CD4-positive, alpha-beta T cell treated with Interferon alpha-2 for 1 hour (primary cell): Measurements from ENCODE around the gene C11orf91.
"Not testable (repeated sequence)": the region's sequence is repeated elsewhere in the genome, so short reads cannot be mapped to it uniquely, and the experiment has no call there.

Source experiments
- DNase-seq, 2 donors: peaks; one replicate each; pipeline ENCODE4 v3.0.0-alpha.2; 2020 to 2022

Gene C11orf91

DNA sequence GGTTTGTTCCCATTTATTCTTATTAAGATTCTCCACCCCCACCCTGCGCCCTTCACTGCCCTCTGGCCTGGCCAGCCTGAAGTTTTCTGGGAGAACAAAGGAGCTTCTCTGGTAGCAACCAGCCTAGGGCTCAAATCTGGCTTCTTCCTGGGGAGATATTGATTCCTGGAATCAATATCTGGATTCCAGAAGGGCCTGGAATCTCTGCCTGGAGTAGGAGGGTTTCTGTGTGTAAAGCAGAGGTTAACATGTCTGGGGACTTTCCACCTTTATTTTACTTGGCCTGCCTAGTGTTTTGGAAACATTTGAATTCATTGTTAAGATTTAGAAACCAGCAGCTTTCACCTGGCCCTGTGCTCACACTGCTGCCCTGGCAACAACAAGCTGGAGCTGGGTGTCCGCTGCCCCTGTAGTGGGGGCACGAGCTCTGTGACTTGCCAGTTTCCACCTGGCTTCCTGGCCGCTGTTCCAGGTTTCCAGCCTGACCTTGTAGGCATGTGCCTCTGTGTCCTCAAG, 5.5 kb downstream of the C11orf91 start:
- no peak for DNase-seq

DNA sequence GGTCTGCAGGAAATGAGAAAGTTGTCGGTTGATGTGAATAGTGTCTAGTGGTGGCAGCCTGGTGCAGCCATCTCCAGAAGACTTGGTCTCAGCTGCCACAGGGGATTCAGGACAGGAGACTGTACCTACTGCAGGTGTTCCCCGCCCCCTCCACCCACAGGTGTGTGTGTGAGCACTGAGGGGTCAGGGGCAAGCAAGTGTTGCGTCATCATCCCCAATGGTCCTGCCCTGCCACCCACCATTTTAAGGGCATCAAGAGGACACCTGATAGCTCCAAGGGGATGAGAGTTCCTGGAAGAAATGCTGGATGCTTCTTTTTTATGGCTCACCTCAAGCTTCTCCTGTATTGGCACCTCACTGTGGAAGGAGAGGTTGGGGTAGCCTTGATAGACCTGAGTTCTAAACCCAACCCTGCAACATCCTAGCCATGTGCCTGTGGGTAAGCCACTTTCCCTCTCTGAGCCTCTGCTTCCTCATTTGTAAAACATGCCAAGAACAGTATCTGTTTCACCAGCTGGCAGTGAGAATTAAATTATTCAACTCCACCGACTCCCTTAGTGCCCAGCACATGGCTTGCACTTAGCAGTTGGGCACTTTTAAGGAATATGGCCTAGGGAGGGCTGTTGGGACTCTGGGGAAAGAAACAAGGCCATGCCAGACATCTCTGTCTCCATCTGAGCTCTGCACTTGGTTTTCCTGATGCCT, 6.1 kb downstream of the C11orf91 start:
- no peak for DNase-seq

- no peak for DNase-seq
Measured at GRCh38 chr11:33692541-33692940, 8.1 kb downstream of the C11orf91 start.

DNA sequence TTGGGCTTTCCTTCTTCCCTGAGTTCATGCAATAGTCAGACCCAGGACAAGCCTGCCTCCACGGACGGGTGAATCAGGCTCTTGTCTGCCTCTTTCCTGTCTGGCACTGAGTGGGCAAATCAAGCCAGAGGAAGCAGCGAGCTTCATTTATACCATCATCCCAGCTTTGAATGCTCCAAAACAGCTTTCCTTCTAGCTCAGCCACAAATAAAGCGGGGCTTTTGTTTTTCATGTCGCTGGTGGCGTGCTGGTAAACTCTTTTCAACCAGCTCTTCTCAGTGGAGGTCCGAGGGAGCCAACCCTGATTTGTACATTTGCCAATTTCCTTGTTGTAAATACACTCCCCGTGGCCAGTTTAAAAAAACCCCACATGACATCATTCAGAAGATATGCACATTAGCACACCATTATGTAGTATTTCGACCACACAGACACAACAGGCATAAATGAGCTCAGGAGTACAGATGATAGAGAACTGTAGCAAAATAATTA, 8.6 kb downstream of the C11orf91 start:
- no peak for DNase-seq

DNA sequence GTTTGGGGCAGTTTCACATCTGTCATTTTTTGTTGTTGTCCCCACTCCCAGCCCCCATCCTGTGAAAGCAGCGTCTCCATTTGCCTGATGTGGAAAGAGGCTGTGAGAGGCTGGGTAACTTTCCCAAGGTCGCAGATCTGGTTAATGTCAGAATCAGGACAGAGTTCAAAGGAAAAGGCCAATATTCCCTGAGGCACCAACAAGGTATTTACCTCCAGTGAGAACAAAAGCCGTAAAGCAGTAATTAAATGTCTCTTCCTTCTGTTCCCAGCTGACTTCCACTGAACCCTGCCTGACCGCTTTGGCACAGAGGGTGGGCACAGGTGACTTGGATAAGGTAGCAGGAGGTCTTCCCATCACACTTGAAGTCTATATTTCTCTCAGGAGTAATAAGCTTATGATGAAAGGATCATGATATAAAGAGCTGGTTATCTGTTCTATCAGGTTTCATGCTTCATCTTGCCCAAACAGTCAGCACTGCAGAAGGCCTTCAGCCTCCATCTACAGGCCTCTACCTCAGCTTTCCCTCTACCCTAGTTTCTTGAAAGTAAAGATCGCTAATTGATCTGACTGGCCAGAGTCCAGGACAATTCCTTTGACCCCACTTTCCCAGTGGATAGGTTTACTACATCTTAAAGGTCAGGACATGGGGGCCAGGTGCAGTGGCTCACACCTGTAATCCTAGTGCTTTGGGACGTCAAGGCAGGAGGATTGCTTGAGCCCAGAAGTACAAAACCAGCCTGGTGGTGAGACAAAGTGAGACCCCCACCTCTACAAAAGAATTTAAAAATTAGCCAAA, 9.4 kb downstream of the C11orf91 start:
- no peak for DNase-seq

GRCh38 chr11:33690290-33691065, 10.1 kb downstream of the C11orf91 start:
- no peak for DNase-seq

- no peak for DNase-seq
Measured at GRCh38 chr11:33689501-33689900, 11.1 kb downstream of the C11orf91 start.

- DNase-seq: no peak
Measured at GRCh38 chr11:33689085-33689484, 11.5 kb downstream of the C11orf91 start.

DNA sequence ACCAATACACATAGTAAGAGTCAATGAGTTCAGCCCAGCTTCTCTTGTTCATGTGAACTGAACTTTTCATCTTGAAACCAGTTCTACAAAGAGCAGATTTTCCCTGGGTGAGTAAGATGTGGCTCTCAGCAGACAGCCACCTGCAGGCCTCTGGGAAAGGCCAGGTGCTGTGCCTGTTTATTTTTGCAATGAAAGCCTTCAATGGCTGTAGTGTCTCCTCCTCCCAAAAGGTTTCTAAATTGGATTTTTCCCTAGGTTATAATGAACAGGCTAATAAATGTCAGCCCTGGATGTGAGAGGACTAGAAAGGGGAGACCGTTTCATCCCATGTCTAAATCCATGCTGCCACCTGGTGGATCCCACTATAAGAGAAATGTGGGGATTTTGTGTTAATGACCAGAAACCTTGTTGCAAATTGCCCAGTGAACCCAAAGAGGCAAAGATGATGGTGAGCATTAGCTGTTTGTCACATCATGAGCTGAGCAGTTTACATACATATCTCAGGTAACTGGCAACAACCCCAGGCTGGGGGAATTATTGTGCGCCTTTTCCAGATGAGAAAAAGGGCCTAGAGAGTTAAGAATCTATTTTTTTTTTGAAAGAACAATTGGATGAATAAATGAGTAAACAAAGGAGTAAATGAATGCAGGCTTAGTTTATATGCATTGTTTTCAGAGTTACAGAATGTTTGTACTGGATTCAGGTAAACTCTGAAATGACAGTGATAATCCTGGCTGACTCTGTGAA, 12.7 kb downstream of the C11orf91 start:
- DNase-seq: no peak

GRCh38 chr11:33685082-33685481, 15.5 kb downstream of the C11orf91 start:
- DNase-seq: no peak

GRCh38 chr11:33684003-33684706, 16.5 kb downstream of the C11orf91 start:
- no peak for DNase-seq

DNA sequence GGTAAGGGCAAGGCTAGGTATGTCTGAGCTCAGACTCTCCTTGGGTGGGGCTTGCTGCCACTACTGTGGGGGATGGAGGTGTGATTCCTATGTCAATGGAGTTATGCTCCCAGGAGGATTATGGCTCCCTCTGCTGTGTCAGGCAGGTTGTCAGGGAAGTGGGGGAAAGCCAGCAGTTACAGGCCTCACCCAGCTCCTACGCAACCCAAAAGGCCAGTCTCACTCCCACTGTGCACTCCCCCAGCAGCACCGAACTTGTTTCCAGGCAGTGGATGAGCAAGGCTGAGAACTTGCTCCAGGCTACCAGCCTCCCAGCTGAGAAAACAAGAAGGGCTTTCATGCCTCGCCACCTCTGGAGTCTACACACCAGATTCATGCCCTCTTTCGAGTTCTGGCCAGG, 18.2 kb downstream of the C11orf91 start:
- DNase-seq: no peak

DNA sequence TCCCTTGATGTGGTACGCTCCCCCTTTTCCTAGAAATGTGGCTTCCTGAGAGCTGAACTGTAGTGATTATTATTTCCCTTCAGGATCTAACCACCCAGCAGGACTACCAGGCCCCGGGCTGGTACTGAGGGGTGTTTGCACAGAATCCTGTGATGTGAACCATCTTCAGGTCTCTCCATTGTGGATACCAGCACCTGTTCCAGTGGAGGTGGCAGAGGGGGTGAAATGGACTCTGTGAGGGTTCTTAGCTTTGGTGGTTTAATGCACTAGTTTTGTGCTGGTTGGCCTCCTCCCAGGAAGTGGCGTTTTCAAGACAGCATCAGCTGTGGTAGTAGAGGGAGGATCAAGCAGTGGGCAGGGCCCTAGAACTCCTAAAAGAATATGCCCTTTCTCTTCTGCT, 18.6 kb downstream of the C11orf91 start:
- DNase-seq: no peak

GRCh38 chr11:33678616-33679015, 22.0 kb downstream of the C11orf91 start:
- not testable (repeated sequence) for DNase-seq

GRCh38 chr11:33674035-33674814, 26.4 kb downstream of the C11orf91 start:
- DNase-seq: no peak

DNA sequence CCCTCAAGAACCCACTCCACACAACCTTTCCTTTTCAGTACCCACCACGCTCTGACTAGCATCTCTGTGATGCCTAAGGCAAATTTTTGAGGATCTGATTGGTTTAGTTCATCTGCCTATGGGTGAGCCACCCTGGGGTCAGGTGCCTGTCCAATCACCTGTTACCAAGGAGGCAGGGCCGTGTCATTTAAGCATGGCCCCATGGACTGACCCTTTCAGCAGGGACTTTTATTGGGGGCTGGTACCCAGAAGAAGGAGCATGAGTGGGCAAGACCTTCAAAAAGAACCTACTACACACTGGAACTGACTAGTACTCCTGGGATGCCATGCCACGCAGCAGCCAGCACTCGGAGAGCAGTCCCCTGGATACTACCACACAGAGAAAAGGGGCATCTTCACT, 28.4 kb downstream of the C11orf91 start:
- no peak for DNase-seq

GRCh38 chr11:33670250-33671011, 30.2 kb downstream of the C11orf91 start:
- DNase-seq: no peak

DNA sequence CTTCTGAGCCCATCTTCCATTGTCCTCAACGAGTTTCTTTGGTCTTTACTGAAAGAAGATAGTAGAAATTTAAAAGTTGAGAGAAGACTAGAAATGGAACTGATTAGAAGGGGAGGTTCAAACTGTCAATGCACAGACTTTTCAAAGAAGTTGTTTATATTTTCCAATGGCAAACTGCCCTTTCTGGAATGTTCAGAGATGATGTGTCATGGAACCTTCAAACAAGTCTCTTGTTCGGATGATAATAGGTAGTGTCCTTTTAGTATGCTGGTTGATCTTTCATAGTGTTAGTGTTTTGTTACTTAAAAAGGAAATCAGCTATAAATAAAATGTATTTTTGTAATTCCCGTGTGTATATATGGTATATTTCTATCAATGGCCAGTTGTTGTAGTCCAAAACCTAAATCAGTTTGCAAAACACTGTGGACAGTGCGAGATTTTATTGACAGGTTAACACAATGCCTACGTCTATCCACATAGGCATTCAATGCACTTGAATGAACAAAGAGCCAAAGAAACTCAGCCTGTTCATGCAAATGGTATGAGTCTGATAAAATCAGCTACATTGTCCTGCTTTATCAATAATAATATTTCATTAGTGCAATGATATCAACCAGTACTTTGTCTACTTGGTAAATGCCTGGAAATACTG, 30.9 kb downstream of the C11orf91 start:
- DNase-seq: no peak

- no peak for DNase-seq
Measured at GRCh38 chr11:33668951-33669596, 31.6 kb downstream of the C11orf91 start.
